COLO668 (cell line): ENCODE results near the gene LIMS4.
"Not testable (repeated sequence)": the region's sequence is repeated elsewhere in the genome, so short reads cannot be mapped to it uniquely, and the experiment has no call there.

Experiments
- DNase-seq: peaks from one replicate; lab custom pipeline; 2025; ENCODE audit not compliant: unreplicated experiment; lab: John Stamatoyannopoulos, UW

Gene LIMS4, protein sequence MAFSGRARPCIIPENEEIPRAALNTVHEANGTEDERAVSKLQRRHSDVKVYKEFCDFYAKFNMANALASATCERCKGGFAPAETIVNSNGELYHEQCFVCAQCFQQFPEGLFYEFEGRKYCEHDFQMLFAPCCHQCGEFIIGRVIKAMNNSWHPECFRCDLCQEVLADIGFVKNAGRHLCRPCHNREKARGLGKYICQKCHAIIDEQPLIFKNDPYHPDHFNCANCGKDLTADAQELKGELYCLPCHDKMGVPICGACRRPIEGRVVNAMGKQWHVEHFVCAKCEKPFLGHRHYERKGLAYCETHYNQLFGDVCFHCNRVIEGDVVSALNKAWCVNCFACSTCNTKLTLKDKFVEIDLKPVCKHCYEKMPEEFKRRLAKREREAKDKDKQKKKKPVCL

DNA sequence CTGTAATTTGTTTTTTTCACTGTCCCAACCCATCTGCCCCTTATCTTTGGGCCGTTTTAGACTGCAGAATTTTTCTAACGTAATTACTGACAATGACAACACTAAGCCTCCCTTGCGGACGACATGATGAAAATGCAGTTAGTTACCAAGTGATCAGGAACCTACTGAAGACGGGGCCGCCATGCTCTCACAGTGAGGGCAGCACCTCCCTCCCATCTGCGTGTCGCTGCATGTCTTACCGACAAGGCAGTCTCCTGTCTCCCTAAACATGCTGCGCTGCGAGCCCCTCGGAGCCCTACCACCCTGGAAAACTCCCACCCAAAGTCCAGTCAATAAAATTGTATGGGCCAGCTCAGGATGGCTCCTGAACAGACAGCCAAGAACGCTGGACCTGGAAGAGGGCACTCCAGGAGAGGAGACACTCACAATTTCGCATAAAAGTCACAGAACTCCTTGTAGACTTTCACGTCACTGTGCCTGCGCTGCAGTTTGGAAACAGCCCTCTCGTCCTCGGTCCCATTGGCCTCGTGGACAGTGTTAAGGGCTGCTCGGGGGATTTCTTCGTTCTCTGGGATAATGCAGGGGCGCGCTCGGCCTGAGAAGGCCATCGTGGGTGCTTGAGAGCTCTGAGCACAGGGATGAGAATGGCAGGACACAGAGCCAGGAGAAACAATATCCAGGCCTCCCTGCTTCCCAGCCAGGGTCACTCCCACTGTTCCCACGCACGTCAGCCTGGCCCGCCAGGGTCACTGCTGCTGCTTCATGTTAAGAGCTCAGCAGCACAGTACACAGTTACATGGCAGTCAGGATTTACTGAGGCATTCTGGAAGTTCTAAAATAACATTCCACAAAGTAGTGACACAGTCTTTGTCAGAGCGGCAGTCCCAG is at the start of gene LIMS4:
TSS of gene LIMS4 (minus strand) at position 646 of the 888 bp plus-strand sequence. CDS start at position 608, 38 bp downstream.
- not testable (repeated sequence) for DNase-seq

DNA sequence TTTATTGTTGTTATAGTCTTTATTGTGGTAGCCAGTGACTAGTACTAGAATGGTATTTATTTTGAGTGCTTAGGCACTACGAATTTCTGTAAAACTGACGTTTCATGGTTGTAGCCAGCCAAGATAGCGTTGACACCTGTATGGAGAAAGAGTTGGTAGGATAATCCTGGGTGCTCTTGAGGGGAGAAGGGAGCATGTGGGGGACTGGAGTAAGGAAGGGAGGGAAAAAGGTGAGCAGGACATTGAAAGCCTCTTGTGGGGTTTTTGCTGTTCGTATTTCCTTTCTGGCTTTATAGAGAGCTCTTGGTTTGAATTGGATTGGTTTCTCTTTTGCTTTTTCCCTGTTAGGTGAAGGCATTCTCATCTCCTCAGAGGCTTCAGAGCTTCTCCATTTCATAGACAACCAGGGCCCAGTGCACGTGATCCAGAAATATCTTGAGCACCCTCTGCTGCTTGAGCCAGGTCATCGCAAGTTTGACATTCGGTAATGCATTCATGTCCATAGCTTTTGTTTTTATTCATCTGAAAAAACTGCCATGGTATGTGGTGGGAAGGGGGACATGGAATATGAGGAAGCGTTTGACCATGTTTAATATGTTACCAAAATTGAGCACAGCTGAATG is 27.2 kb upstream of the LIMS4 start:
- DNase-seq: not testable (repeated sequence)

DNA sequence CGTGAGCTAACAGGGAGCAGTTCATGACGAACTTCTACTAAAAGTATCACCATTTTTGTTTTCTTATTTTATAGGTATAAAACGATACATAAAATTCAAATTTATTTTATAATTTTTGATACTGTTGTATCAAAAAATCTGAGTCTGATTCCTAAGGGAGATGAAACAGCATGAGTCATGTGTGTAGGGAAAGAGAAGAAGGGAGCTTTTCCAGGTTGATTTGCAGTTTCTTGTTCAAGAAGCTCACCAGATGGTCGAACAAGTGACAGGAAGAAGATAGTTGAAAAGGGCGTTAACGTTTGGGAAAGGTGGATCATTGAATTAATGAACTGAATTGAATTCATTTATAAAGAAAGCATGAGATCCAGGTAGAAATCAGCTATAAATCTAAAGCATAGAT is 23.4 kb upstream of the LIMS4 start:
- not testable (repeated sequence) for DNase-seq

DNA sequence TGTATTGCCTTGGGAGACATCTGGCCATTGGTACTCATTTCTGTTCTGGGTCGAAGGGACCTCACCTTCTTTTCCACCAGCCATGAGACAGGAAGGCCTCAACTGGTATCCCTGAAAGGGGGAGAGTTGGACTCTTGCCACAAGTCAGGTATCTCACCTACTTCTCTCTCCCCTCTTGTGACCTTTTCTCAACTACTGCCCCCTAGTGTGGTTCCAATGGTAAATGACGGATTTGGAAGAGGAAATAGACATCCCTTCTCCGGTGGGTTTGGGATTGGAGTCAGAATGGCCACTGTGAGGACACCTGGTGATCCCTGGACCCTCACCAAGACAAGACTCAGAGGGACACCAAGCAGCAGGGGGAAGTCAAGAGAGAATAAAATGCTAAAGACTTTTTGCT is 21.9 kb upstream of the LIMS4 start:
- not testable (repeated sequence) for DNase-seq

DNA sequence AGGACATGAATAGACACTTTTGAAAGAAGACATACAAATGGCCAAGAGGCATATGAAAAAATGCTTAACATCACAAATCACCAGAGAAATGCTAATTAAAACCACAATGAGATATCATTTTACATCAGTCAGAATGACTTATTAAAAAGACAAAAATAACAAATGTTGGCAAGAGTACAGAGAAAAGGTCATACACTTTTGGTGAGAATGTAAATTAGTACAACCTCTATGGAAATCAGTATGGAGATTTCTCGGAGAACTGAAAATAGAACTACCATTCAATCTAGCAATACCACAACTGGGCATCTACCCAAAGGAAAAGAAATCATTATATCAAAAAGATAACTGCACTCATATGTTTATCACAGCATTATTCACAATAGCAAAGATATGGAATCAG is 16.4 kb upstream of the LIMS4 start:
- DNase-seq: not testable (repeated sequence)

DNA sequence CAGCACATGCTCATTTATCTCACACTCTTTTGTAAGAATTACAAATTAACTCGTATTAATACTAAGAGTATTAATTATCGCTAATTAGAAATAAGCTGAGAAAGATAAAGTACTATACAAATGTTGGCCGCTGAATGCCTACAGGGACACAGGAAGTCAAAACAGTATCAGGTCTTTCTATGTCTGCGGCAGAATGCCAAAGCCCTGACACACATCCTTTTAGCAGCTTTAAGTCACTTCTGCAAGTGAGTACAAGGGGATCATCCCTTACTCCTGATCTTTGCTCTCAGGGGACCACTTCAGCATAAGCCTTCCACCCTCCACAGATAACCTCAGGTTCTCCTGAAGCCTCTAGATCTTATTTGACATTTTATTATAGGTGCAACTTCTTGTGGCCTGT is 10.1 kb upstream of the LIMS4 start:
- DNase-seq: not testable (repeated sequence)

DNA sequence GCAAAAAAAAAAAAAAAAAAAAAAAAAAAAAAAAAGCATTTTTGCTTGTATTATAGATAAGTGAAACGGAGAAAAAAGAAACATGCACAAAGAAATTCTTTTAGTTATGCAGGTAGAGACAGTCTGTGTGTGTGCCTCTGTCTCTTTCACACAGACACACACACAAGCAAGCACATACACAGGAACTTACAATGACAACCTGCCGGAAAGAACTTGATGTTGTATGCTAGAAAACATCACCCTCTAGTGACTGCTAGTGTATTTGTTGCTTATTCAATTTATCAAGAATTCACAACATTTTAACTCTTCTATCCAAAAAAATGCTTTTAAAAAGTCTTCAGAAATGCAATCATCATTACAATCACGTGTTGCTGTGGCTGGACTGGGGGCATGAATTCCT is 8.6 kb upstream of the LIMS4 start:
- not testable (repeated sequence) for DNase-seq

DNA sequence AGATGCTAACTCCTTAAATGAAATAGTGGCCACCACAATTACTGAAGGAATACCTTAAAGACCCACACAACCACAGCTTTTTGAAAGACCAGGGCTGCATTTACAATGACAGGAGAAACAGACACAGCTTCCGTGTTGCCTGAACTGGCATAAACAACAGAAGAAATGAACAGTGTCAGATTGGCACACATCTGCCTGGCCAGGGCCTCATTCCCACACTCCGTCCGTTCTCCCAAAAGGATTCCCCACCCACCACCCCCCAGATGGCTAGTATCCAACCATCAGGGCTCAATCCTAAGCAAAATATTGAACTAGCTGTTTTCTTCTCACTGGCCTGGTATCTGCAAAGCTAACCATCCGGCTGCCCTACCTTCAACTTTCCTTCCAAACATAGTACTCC is 7.5 kb upstream of the LIMS4 start:
- DNase-seq: not testable (repeated sequence)

DNA sequence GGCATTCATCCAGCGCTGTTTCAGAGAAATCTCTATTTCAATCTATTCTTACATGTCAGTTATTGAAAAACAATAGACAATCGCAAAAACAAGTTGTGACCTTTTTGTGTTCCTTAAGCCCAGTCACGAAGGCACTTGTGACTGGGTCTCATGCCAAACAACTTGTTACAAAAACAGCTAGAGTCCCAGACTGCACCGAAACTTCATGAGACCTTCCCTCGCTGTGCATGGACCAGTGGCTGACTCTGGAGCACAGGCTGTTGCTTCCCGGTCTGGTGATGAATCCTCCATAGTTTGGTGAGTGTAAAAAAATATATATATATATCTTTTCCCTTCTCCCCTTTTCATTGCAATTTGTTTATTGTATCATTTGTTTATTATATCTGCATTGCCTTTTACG is 4.8 kb upstream of the LIMS4 start:
- not testable (repeated sequence) for DNase-seq

DNA sequence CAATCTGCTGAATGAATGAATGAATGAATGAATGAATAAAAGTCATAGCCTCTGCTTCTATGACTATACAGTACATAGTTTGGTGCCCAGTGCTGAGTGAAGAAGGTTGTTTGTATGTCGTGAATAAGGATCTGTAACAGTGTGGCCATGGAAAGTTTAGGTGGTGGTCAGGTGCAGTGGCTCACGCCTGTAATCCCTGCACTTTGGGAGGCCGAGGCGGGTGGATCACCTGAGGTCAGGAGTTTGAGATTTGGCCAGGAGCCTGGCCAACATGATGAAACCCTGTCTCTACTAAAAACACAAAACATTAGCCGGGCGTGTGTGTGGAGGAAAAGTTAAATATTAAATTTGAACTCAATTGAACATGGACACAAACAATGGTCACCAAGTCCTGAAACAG is 4.3 kb upstream of the LIMS4 start:
- not testable (repeated sequence) for DNase-seq

DNA sequence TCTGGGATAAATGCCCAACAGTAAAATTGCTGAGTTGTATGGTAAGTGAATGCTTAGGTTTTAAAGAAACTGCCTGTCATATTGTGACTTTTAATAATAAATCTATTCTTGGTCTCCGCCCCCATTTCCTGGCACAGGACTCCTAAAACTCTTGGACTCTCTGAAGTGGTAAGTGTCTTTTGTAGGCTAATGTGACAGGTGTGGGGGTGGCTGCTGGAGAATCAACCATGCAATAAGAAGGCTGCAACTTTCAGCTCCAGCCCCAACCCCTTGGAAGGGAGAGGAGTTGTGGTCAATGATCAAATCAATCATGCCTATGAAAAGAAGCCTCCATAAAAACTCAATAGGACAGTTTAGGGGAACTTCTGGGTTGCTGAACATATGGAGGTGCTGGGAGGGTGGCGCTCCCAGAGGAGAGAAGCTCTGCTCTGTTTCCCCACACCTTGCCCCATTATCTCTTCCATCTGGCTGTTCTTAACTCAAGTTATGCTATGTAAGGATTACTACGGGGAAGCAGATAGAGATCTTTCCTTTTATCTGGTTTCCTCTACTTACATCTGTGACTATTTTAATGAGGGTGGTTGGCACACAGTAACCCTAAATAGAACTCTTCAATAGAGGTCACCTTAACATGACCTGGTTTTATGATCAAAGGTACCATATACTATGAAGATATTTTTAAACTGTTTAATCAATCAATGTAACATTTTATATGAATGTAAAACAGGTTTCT is 3.2 kb upstream of the LIMS4 start:
- DNase-seq: not testable (repeated sequence)

DNA sequence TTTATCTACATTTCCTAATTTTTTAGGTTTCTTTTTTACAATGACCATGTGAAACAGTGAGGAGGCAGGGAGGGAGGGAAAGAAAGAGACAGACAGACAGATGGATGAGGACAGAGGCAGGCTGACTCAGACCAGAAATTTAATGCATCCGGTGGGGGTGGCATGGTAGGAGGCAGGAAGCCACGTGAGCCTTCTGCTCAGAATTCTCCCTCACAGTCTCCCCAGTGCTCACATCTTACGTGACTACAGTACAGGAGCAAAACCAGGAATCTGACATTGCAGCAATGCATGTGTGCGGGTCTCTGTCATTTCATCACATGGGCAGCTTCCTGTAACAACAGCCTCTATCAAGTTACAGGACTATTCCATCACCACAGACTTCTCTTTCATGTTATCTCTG is 2.3 kb upstream of the LIMS4 start:
- DNase-seq: not testable (repeated sequence)

DNA sequence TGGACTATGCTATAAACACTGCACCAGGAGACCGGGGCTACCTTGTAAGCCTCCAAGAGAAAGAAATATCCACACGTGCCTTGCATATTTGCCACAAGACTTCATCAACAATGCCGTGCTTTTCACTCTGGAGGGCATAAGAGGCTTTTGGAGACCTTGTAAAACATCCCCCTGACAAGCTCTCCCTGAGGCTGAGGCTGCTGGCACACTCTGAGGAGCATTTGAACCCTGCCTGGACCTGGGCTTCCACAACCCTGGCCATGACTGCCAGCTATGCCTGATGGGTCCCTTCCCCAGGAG is 393 bp upstream of the LIMS4 start:
- not testable (repeated sequence) for DNase-seq

DNA sequence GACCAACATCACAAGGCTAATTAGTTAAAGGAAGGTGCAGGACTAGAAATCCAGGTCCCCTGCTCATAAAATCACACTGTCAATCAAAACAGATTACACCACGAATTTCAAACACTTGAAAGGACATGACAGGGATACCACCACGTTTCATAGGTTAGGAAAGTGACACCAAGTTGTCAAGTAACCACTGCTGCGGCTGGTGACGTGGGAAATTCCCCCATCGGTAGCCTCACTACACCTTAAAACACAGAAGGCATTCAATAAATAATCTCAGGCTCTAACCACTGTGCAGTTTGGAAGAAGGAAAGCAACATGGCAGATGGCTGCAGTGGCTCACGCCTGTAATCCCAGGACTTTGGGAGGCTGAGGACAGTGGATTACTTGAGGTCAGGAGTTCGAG is 3.7 kb downstream of the LIMS4 start:
- not testable (repeated sequence) for DNase-seq

DNA sequence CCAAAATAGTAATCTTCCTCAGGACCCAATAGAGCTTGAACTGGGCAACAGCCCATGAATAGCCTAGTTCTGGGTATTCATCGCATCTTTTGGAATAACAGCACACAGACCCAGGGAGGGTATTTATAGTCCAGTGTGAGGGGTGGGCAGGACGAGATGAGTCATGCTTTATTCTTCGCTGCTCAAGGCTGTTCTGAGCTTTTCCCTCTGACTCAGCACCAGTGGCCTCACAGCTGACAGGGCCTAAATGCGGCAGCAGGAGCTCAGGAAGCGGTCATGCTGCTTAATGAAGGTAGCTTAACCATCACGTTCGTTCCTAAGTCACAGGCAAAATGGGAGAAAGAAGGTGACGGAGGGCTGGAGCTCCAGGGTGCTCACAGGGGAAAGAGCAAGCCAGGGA is 7.3 kb downstream of the LIMS4 start:
- not testable (repeated sequence) for DNase-seq

DNA sequence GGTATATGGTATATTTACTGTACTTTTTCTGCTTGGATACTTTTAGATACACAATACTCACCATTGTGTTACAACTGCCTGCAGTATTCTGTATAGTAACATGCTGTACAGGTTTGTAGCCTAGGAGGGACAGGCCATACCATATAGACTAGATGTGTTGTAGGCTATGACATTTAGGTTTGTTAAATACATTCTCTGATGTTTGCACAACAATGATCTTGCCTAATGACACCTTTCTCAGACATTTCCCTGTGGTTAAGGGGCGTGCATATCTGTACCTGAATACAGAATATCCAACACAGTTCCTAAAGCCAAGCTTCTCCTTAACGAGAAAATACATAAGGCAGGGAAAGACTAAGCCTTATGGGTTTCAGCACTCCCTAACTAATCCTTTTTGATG is 10.2 kb downstream of the LIMS4 start:
- not testable (repeated sequence) for DNase-seq

DNA sequence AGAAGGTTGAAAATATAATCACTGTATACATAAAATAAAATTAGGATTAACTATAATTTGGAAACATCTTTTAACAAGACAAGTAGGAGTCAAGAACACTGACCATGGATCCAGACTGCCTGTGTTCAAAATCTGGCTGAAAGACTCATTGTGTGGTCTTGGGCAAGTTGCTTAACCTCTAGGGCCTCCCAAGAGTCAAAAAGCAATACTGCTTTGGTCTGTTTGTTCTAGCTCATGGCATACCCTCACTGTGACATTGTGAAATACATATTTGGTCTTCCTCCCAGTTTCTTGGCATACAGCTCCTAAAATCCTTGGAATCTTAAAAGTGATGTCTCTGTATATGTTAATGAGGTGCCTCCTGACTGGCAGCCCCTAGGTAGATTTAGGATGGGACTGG is 12.3 kb downstream of the LIMS4 start:
- not testable (repeated sequence) for DNase-seq

DNA sequence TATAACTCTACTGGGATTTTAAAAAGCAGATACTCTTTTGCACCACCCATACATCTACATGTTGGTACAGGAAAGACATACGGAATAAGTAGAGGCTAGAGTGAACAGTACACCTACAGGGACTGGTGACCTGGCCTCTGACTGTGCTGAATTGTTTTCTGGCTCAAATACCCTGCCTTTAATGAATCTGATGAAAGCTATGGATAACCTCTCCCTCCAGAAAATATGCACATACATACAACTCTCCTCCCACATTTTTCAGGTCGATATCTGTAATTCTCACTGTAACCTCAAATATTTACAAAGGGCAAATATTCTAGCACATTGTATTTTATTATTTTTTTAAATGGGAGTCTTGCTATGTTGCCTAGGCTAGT is 15.4 kb downstream of the LIMS4 start:
- DNase-seq: not testable (repeated sequence)

DNA sequence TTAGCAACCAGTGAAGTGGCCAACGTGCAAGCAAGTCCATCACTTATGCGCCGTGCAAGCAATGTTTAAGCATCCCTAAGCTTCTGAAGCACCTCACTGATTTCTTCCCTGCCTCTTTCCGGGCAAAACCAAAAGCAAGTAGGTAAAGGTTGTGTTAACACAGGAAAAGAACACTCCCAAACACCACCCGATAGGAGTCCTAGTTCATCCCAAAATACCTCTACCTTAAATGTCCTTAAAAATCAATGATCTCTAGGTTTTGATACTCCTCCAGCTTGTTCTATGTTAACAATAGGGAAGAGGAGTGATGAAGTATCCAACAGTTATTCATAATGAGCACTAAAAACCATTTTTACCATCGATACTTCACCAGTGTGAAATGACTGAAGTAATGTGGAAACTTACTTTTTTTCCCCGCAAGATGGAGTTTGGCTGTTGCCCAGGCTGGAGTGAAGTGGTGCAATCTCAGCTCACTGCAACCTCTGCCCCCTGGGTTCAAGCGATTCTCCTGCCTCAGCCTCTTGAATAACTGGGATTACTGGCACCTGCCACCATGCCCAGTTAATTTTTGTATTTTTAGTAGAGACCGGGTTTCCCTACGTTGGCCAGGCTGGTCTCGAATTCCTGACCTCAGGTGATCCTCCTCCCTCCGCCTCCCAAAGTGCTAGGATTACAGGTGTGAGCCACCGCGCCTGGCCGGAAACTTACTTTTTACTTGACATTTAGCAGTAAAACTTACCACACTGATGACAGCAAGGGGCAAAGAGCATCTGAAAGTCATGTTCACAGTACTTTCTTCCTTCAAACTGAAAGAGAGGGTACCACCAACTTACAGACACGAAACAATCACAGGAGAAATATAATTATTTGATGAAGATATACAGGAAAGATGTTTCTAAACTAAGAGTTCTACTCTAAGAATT is 16.1 kb downstream of the LIMS4 start:
- not testable (repeated sequence) for DNase-seq
